ENCODE data around the gene SORCS2. TPM values are rescaled to one million over a fixed set of nuclear protein-coding genes. Genes with fewer than 3 reads are reported as not detected.
A peak's percentile ranks its signal among the peaks of the same experiment; 100 is the strongest.

SORCS2 gene
- total and polyA plus RNA-seq, 9 donors, result 7.4 to 24.9 (median 13.0) TPM

DNA sequence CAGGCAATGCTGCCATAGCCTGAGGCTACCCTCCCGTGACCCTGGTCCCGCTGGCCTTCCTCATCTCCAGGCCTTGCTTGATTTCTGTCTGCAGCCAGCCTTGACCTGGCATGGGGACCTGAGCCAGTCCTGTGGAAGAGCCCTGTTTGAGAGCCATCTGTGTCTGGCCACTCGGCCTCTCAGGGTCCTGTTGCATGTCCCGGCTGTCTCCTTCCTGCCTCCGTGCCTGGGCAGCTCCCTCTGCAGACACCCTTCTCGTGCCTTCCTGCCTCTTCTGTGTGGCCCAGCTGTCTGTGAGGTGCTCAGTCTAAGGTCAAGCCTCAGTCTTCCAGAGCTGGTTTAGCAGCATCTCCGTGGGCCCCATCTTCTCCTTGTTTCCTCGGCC, 108.4 kb downstream of the SORCS2 start:
- 74% methylated on average over 8 of the region's 8 CpGs for WGBS (ENCODE audit: insufficient coverage)
- no peak overlapping the region for H3K27ac ChIP-seq (ENCODE audit: low read length)
- H3K9me3 ChIP-seq (replicated peaks; ENCODE audit: control insufficient read depth, low read depth, low read length), result no peaks in the 10 kb centered on the region
- H3K4me1 ChIP-seq (ENCODE audit: control insufficient read depth, insufficient read depth, low read length), result peaks cover 27% of the 10 kb centered on the region
- H3K36me3 ChIP-seq (ENCODE audit: control insufficient read depth, insufficient read depth, low read length), result no peaks in the 10 kb centered on the region
- no peak overlapping the region for H3K4me3 ChIP-seq (ENCODE audit: low read length)
- DNase-seq, result no peak
- H3K27me3 ChIP-seq (ENCODE audit: control insufficient read depth, insufficient read depth, low read length), result peaks cover 25% of the 10 kb centered on the region

DNA sequence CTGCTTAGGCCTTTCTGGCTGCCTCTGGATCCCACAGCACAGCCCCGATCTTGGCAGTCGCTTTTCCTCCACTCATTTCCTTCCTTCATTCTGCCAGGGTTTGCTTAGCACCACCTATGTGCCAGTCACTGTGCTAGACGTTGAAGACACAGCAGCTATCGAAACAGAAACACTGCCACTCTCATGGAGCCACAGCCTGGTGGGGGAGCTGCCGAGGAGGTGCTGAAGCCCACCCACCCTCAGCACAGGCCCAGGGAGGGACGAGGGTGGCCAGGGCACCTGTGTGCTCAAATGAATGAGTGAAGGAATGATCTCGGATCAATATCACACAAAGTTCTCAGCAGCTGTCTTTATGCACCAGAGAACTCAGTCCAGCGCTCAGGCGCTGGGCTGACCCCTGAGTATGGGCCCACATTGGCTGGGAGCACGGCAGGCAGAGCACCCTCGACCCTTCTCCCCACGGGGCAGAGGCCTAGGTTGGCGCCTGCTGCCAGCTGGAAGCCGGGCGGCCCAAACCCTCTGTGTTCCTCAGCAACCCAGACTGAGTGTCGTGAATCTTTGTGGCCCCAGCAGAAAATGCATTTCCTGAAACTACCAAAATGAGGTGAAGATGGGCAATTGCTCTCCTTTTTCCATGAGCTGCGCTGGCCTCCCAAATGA, 108.9 kb downstream of the SORCS2 start:
- H3K36me3 ChIP-seq (ENCODE audit: control insufficient read depth, insufficient read depth, low read length), result no peaks in the 10 kb centered on the region
- peaks cover 29% of the 10 kb centered on the region for H3K4me1 ChIP-seq (ENCODE audit: control insufficient read depth, insufficient read depth, low read length)
- H3K27ac ChIP-seq (ENCODE audit: low read length), result no peak overlapping the region
- no peaks in the 10 kb centered on the region for H3K9me3 ChIP-seq (replicated peaks; ENCODE audit: control insufficient read depth, low read depth, low read length)
- H3K4me3 ChIP-seq (ENCODE audit: low read length), result no peak overlapping the region
- H3K27me3 ChIP-seq (ENCODE audit: control insufficient read depth, insufficient read depth, low read length), result peaks cover 26% of the 10 kb centered on the region
- no peak for DNase-seq
- 68% methylated on average over 14 of the region's 17 CpGs for WGBS (ENCODE audit: insufficient coverage)

DNA sequence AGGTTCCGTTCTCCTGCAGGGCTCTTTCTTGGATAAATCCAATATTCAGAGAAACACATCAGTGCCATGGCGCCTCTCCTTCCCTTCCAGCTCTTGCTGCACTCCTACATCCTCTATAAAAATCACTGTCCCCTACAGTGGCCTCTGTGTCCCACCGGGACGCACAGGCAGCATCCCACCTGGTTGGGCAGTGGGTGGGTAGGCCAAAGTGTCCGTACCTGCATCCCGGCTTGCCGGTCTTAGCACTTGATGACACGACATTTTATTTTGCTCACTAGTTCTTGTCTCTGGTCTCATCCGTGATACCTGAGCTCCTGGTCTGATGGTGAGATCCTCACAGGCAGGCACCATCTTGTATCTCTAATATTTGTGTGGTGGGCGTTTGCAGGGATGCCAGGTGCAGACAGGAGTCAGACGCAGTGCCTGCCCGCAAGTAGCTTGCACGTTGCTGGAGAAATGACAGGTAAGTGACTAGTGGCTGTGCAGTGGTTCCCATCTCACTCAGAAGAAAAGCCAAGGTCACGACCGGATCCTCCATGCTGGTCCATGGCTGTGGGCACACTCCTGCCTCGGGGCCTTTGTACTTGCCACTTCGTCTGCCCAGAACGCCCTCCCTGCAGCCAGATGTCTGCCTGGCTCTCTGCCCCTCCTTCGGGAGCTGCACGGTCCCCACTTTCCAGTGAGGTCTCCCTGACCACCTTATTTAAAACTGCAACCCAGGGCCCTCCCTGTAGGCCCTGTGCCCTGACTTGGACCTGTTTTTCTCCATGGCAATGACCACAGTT, 109.7 kb downstream of the SORCS2 start:
- H3K36me3 ChIP-seq (ENCODE audit: control insufficient read depth, insufficient read depth, low read length), result no peaks in the 10 kb centered on the region
- no peaks in the 10 kb centered on the region for H3K9me3 ChIP-seq (replicated peaks; ENCODE audit: control insufficient read depth, low read depth, low read length)
- no peak for DNase-seq
- H3K27ac ChIP-seq (ENCODE audit: low read length), result no peak overlapping the region
- 78% methylated on average over 18 of the region's 20 CpGs for WGBS (ENCODE audit: insufficient coverage)
- H3K4me1 ChIP-seq (ENCODE audit: control insufficient read depth, insufficient read depth, low read length), result peaks cover 32% of the 10 kb centered on the region
- H3K27me3 ChIP-seq (ENCODE audit: control insufficient read depth, insufficient read depth, low read length), result peaks cover 29% of the 10 kb centered on the region
- no peak overlapping the region for H3K4me3 ChIP-seq (ENCODE audit: low read length)

DNA sequence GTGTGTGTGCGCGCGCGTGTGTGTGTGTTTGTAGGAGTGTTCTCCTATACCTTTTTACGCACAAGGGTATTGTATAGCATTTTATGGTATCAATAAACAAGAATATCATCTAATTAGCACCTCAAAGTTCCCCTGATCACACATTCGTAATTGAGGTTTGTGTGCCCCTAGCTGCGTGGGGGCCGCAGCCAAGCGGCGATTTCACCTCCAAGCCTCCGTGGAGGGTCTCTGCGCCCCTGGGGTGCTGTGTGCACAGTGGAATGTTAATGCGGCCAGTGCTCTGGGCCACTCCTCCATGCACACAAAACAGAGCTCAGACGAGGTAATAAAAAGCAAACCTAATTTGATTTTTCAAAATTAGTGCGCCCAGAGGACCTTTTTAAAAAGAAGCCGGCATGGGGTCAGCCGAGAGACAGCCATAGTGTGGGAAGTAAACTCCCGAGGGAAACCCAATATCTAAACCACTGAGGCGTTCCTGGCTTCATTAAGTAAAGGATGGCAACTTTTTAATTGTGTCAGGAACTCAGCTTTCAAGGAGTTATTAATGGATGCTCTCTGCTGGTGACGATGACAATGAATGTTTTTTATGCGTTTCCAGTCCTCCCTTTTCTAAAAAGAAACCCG, 110.6 kb downstream of the SORCS2 start:
- Histone ChIP-seq H3K9me3 (replicated peaks; ENCODE audit: control insufficient read depth, low read depth, low read length) (no peaks in the 10 kb centered on the region), H3K27me3 (ENCODE audit: control insufficient read depth, insufficient read depth, low read length) (peaks cover 32% of the 10 kb centered on the region), H3K4me3 (ENCODE audit: low read length) (no peak overlapping the region), H3K27ac (ENCODE audit: low read length) (no peak overlapping the region), H3K4me1 (ENCODE audit: control insufficient read depth, insufficient read depth, low read length) (peaks cover 36% of the 10 kb centered on the region), H3K36me3 (ENCODE audit: control insufficient read depth, insufficient read depth, low read length) (no peaks in the 10 kb centered on the region)
- no peak for DNase-seq
- WGBS (ENCODE audit: insufficient coverage), result 80% methylated on average over 2 of the region's 22 CpGs

DNA sequence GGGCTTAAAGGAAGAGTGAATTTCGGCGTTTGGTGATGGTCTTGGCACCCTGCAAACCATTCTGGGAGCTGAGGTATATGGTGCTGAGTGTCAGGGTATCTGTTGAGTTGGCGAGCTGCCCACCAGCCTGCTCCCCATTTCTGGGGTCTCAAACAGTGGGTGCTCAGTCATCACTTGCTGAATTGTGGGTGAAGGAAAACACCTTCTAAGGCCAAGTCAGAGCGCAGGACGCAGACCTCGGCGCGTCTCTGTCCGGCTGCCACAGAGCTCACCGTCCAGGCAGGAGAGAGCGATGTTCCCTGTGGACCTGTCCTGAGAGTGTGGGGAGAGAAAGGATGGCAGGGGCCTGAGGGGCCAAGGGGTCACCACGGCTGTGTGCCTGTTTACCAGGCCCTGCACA, 111.2 kb downstream of the SORCS2 start:
- Histone ChIP-seq H3K4me3 (ENCODE audit: low read length) (no peak overlapping the region), H3K4me1 (ENCODE audit: control insufficient read depth, insufficient read depth, low read length) (peaks cover 31% of the 10 kb centered on the region), H3K27me3 (ENCODE audit: control insufficient read depth, insufficient read depth, low read length) (peaks cover 27% of the 10 kb centered on the region), H3K9me3 (replicated peaks; ENCODE audit: control insufficient read depth, low read depth, low read length) (no peaks in the 10 kb centered on the region), H3K27ac (ENCODE audit: low read length) (no peak overlapping the region), H3K36me3 (ENCODE audit: control insufficient read depth, insufficient read depth, low read length) (no peaks in the 10 kb centered on the region)
- DNase-seq, result no peak
- 93% methylated on average over 8 of the region's 12 CpGs for WGBS (ENCODE audit: insufficient coverage)

DNA sequence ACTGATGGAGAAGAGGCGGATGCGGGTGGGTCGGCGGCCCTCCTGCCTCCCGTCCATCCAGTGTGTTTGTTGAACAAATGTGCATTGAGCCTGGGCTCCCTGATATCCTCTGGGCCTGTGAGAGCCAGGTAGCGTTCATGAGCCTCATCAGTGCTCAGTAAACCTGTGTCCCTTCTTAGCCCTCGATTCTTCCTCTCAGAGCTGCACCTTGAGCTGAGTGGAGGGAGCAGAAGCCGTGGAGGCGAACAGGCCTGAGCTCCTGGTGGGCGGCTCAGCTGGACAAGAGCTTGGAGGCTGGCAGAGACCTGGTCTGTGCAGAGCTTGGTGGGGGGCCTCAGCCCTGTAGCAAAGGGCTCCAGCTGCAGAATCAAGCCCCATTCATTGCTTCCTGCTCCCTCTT, 112.1 kb downstream of the SORCS2 start:
- Histone ChIP-seq H3K27ac (ENCODE audit: low read length) (no peak overlapping the region), H3K4me1 (ENCODE audit: control insufficient read depth, insufficient read depth, low read length) (peaks cover 28% of the 10 kb centered on the region), H3K9me3 (replicated peaks; ENCODE audit: control insufficient read depth, low read depth, low read length) (no peaks in the 10 kb centered on the region), H3K27me3 (ENCODE audit: control insufficient read depth, insufficient read depth, low read length) (peaks cover 26% of the 10 kb centered on the region), H3K36me3 (ENCODE audit: control insufficient read depth, insufficient read depth, low read length) (no peaks in the 10 kb centered on the region), H3K4me3 (ENCODE audit: low read length) (no peak overlapping the region)
- no peak for DNase-seq
- 77% methylated on average over 4 of the region's 10 CpGs for WGBS (ENCODE audit: insufficient coverage)

DNA sequence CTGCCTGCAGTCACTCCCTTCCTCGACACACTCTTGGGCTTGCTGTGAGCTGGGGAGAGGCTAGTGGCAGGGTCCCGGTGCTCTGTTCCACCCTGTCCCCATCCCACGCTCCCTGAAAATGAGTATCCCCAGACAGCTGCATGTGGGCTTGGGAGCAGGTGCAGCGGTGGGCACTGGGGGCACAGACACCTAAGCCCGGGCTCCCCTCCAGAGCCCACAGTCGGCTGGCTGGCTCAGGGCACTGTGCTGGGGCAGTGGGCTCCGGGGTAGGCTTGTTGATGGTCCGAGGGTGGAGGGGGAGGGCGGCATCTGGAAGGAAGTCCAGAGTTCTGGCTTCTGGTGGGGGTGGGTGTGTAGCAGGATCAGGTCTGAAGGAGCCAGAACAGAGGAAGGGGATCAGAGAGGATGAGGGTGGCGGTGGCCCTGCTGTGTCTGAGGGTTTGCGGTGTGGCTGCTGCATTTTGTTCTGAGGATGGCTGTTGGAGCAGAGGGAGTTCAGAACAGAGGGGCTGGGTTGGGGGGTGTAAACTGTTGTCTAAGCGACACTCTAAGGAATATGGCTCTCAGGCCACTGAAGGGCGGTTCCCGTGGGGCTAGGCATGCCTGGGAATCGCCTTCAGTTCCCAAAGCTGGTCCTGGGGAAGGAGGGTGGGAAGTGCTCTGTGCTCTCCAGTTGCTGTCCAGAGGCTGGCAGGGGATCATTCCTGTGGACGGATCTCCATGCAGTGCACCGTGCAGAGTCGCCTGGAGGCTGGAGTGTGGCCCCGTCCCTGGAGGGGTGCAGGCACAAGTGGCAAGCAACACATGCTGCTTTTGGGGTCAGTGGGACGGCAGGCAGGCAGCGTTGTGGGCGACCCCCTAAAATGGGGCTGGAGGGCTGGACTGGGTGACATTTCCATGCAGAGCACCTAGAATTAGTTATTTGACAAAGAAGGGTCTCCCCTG, 114.0 kb downstream of the SORCS2 start:
- peaks cover 24% of the 10 kb centered on the region for H3K27me3 ChIP-seq (ENCODE audit: control insufficient read depth, insufficient read depth, low read length)
- no peak overlapping the region for H3K4me3 ChIP-seq (ENCODE audit: low read length)
- H3K36me3 ChIP-seq (ENCODE audit: control insufficient read depth, insufficient read depth, low read length), result no peaks in the 10 kb centered on the region
- no peak for DNase-seq
- no peak overlapping the region for H3K27ac ChIP-seq (ENCODE audit: low read length)
- no peaks in the 10 kb centered on the region for H3K9me3 ChIP-seq (replicated peaks; ENCODE audit: control insufficient read depth, low read depth, low read length)
- H3K4me1 ChIP-seq (ENCODE audit: control insufficient read depth, insufficient read depth, low read length), result peaks cover 40% of the 10 kb centered on the region
- WGBS (ENCODE audit: insufficient coverage), result 67% methylated on average over 21 of the region's 22 CpGs

DNA sequence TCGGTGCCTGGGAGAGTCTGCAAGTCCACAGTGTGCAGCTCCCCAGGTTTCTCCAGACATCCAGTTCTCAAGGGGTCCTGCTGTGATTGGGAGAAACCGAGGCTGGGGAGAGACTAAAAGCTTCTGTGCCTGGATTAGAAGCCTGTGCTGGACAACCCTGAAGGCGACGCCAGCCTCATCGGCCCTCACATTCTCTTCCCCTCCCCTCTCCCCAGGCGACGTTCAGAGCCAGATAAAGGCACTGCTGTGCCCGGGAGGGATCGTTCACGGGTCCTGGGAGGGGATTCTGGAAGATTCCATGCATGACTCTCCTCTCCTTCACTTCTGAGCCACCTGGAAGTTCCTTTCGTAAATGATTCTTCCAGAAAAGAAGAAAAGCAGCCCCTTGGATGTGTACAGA, 114.6 kb downstream of the SORCS2 start:
- Histone ChIP-seq H3K27me3 (ENCODE audit: control insufficient read depth, insufficient read depth, low read length) (peaks cover 20% of the 10 kb centered on the region), H3K36me3 (ENCODE audit: control insufficient read depth, insufficient read depth, low read length) (no peaks in the 10 kb centered on the region), H3K27ac (ENCODE audit: low read length) (no peak overlapping the region), H3K4me1 (ENCODE audit: control insufficient read depth, insufficient read depth, low read length) (peaks cover 41% of the 10 kb centered on the region), H3K4me3 (ENCODE audit: low read length) (no peak overlapping the region), H3K9me3 (replicated peaks; ENCODE audit: control insufficient read depth, low read depth, low read length) (no peaks in the 10 kb centered on the region)
- WGBS (ENCODE audit: insufficient coverage), result no CpG with 5 or more reads among the region's 11 CpGs
- DNase-seq, result no peak

DNA sequence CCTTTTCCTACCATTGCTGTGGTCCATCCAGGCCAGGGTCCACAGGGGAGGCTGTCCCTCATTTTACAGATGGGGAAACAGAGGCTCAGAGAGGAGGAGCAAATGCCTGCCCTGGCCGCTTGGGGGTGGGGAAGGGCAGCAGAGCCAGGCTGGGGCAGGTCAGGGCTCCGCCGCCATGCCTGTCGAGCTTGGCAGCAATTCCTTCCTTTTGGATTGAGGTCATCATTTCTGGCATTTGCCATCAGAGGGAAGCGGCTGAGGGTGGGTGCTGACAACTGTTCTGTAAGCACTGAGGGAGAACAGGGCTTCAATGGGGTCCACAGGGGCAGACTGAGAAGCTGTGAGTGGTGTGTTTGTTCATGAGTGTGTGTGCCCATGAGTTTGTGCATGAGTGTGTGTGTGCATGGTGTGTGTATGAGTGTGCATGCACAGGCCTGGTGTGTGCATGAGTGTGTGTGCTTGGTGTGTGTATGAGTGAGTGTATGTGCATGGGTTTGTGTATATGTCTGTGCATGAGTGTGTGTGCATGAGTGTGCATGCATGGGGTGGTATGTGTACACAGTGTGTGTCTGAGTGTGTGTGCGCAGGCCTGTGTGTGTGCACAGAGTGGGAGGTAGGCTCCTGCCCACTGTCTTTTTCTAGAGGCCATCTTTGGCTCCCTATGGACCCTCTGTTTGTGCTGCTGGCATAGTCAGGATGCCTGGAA, 115.2 kb downstream of the SORCS2 start:
- Histone ChIP-seq H3K27me3 (ENCODE audit: control insufficient read depth, insufficient read depth, low read length) (peaks cover 20% of the 10 kb centered on the region), H3K4me1 (ENCODE audit: control insufficient read depth, insufficient read depth, low read length) (peaks cover 41% of the 10 kb centered on the region), H3K4me3 (ENCODE audit: low read length) (no peak overlapping the region), H3K27ac (ENCODE audit: low read length) (no peak overlapping the region), H3K36me3 (ENCODE audit: control insufficient read depth, insufficient read depth, low read length) (no peaks in the 10 kb centered on the region), H3K9me3 (replicated peaks; ENCODE audit: control insufficient read depth, low read depth, low read length) (no peaks in the 10 kb centered on the region)
- DNase-seq, result peak; percentile 39
- WGBS (ENCODE audit: insufficient coverage), result 80% methylated on average over 3 of the region's 6 CpGs
